GM19324 (cell line): ENCODE data around the gene GOLGA3.
"Not testable (repeated sequence)": the region's sequence is repeated elsewhere in the genome, so short reads cannot be mapped to it uniquely, and the experiment has no call there.

Experiments
- ATAC-seq: cut with Tn5 transposase; IDR thresholded peaks from one replicate; pipeline ENCODE4 v1.9.1; 2021; ENCODE audit warnings: mild to moderate bottlenecking, moderate library complexity; ENCODE audit not compliant: unreplicated experiment, low FRiP score

Gene GOLGA3

DNA sequence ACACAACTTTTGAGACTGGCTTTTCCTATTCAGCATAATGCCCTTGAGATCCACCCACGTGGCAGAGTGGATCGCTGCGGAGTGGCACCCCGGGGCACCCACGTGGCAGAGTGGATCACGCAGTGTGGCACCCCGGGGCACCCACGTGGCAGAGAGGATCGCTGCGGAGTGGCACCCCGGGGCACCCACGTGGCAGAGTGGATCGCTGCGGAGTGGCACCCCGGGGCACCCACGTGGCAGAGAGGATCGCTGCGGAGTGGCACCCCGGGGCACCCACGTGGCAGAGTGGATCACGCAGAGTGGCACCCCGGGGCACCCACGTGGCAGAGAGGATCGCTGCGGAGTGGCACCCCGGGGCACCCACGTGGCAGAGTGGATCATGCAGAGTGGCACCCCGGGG is 69.8 kb downstream of the GOLGA3 start:
- ATAC-seq = not testable (repeated sequence)

DNA sequence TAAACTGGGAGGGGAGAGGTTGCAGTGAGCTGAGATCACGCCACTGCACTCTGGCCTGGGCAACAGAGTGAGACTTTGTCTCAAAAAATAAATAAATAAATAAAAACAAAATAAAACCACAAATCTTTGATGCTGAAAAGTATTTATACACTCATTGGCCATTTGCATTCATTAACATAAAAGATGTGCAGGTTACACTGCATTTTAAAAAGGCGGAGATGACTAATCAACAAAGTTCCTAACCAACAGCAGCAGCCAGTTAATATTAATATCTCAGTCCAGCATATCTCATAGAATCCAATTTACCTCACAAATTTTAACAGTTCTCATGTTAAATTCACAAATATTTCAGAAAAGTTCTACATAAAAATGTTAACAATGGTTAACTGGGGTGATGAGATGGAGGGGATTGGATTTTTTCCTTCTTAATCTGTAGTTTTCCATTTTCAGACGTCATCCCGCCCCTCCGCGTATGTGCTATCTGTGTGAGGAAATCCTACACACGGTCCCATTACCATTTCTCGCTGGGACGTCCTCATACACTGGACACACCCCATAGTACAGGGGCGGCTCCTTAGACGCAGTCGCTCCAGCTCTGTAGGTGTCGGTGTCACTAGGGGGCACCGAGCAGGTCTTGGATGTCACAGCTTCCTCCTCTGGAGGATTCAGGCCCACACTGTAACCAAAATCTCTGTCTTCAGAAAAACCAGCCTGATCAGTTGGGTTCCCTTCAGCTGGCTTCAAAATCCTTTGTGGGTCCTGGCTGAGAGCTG is 74.3 kb downstream of the GOLGA3 start:
- ATAC-seq = no peak

DNA sequence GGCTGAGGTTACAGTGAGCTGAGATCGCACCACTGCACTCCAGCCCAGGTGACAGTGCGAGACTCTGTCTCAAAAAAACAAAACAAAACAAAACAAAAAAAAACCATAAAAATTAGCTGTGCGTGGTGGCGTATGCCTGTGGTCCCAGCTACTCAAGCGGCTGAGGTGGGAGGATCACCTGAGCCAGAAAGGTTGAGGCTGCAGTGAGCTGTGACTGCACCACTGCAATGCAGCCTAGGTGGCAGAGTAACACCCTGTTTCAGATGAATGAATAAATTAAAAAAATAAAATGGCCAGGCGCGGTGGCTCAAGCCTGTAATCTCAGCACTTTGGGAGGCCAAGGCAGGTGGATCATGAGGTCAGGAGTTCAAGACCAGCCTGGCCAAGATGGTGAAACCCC is 75.0 kb downstream of the GOLGA3 start:
- ATAC-seq = not testable (repeated sequence)

DNA sequence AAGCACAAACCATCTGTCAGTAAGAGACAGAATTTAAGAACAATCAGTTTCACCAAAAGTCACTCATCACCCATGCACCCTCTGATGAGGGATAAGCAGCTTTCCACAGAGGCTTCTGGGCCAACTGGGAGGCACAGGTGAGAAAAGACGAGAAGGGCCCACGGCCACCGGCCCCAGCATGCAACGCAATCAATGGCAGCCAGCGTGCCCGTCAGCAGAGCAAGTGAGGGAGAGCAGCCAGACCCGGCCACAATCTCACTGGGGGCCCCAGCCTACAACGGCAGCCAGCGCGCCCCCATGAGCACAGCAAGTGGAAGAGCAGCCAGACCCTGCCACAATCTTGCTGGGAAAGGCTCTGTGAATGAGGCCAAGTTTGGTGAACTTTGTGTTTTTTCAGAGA is 80.3 kb downstream of the GOLGA3 start:
- no peak for ATAC-seq

DNA sequence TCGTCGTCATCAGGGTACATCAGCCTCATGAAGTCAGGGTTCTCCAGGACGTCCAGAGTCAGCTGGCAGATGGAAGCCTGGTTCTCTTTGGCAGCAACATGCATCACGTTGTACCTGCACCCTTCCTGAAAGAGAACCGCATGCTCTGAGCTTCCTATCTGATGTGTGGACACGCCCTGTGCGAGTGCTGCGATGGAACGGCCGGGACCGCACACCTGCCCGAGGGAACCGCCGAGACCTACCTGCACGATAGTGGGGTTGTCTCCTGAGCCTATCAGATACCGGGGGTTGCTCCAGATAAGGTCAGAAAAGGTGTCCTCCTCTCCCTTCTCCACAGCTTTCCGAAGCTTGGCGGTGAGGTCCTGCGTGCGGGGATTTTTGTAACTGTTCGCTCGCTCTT is 80.8 kb downstream of the GOLGA3 start:
- no peak for ATAC-seq

DNA sequence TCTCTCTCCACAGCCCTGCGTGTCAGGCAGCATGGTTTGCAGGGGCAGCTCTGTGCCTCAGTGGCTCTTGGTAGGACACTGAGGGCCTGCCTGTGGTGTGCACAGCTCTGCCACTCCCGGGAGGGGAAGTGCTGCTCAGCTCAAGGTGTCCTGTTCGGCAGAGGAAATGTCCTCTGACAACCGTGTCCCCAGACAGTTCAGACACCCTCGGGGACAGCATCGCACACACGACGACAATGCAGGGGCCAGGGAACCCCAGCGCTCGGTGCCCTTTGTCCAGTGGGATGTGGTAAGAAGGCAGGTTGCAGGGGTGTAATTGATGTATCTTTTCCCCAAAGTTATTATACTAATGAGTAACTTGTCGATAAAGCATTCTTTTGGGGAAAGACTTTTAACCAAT is 81.3 kb downstream of the GOLGA3 start:
- ATAC-seq = no peak

DNA sequence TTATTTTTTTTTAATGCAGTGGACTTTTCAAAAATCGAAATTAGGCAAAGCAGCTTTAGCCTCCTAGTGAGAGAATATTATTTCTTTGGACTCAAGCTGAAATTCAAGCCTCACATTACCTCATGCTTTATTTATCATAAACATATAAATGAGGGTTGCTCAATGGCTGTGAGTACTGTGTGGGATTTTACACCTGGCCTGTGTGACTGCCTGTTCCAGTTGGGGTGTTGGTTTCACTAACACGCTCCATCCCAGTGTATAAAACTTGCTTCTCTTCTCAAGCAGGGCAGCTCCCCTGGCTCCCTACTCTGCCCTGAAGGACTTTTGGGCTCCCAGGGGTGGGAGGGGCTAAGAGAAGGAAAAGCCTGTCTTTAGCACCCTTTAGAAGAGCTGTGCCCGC is 82.1 kb downstream of the GOLGA3 start:
- no peak for ATAC-seq

DNA sequence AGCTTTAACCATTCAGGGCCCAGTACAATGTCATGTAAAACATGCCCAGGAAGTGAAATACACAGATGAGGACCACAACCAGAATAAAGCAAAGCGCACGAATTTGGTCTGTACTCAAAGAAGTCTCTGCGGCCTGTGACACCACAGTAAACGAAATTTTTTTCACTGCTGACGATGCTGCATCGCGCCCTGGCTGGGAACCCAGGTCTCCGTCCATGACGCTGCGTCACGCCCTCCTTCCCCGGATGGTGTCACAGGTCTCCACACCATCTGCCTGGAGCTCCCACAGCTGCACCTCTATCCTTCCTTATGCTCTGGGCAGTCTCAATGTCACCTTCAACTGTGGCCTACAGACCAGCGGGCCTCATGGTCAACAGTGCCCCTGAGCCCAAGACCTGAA is 84.8 kb downstream of the GOLGA3 start:
- ATAC-seq = no peak

DNA sequence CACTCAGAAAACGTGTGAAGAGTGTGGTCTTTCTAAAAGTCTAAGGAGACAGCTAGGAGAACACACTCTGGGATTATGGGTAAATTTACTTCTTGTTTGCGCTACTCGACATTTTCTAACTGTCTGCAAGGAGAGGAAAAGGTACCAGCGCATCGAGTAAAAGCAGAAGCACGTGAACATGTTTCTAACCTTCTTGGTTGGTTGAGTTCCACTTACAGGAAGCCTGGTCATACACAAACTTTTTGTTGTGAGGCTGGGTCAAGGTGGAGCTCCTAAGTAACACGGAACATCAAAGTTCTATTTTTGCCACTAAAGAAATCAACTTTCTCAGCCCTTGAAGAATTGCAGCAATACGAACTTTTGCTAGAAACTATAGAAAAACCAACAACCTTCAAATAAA is 87.0 kb downstream of the GOLGA3 start:
- no peak for ATAC-seq

DNA sequence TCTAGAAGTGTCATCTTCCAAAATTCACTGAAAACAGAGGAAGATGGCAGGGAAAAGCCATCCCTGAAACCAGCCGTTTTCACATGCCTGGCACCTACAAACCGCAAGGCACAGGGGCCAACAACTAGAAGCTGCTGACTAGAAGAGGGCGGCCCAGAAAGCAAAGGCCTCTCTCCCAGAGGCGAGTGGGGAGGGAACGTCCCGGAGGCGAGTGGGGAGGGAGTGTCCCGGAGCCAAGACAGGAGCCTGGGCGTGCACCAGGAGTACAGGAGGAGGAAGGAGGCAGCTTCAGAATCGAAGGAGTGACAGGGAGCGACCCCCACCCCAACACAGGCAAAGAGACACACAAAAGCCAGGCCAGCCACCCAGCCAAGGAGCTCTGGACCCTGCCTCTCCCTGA is 88.0 kb downstream of the GOLGA3 start:
- no peak for ATAC-seq

DNA sequence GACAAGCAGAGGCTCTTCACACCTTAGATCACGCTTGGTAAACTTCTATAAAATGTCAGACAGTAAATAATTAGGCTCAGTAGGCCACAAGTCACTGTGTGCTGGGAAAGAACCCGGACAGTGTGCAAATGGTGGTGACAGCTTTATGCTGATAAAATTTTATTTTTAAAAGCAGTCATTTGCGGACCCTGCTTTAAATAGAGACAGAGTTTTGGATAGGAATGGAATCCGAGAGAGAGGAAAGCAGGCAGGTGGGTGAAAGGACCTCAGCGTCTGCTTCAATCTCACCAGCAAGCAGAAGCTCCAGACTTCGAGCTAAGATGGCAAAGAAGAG is 88.4 kb downstream of the GOLGA3 start:
- no peak for ATAC-seq

DNA sequence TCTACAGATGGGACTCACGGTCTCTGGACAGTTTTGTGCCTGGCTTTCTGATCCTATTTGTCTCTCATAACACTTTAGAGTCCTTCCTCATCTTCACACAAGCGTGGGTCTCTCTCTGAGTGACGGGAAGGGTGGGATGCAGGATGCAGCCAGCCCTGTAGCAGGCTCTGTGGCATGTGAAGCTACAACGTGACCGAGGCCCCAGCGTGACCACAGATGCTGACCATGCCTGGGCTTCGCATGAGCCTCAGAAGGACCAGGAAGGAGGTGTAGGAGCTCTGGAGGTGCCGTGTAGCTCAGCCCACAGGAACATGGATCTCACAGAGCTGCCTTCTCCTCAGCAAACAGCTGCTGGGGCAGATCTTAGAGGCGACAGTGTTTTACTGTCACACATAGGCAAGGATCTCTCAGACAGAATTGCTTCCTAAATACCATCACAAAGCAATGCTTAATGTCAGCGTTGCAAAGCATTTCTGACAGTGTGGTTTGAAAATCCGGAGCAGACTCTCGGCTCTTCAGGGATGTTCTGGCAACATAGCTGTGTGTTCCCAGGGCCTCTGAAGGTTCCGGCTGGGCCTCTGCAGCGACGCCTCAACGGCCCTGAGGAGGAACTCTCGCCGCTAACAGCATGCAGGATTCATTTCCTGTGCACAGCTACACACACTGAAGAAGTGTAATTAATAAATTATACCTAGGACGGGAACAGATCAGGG is 88.9 kb downstream of the GOLGA3 start:
- no peak for ATAC-seq

DNA sequence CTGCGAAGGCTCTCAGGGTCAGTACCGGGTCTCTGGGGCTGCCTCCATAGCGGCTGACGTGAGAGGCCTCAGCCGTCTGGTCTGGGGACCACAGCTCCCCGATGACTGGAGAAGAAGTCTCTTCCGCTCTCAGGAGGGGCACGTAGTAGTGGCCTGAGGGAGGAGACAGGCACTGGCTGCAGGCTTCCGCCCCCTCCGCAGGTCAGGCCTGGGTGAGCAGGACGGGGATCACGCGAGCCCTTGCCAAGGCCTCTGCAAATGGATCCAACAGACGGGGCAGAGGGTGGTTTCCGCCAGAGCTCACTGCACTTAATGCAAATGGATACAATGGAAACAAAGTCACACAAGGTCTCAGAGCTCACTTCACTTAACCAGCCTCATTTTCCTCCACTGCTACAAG is 91.8 kb downstream of the GOLGA3 start:
- no peak for ATAC-seq

DNA sequence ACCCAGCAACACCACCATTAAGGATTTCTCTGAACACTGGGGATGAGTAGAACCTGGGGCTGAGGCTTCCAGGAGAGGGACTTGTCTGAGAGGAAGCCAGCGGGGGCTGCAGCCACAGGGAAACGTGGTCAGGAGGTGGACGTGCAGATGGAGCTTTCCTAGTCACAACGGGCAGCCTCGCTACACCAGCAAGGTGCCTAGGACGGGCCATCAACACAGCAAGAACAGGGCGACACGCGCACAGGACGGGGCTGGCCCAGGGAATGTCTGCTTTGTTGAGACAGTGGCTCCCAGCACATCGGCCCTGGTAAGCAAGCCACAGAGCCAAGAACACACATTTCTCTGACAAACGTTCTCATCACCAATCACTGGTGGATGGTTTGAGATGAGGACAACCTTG is 92.3 kb downstream of the GOLGA3 start:
- no peak for ATAC-seq

DNA sequence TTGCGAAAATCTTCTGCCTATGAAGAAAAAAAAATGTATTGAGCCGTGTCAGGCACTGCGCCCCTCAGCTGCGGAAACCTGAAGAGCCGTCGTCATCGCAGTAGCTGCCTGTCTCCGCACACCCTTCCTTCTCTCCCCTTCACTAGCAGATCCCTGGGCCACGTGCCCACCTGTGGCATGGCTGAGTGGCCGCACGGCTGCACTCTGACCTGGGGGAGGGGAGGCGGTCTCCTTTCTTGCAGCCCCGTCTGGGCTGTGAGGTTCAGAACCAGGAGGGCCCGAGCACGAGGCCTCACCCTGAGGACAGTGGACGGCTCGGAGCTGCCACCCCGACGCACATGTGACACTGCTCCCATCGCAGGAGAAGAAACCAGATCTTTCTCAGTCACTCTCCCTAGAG is 93.2 kb downstream of the GOLGA3 start:
- no peak for ATAC-seq

DNA sequence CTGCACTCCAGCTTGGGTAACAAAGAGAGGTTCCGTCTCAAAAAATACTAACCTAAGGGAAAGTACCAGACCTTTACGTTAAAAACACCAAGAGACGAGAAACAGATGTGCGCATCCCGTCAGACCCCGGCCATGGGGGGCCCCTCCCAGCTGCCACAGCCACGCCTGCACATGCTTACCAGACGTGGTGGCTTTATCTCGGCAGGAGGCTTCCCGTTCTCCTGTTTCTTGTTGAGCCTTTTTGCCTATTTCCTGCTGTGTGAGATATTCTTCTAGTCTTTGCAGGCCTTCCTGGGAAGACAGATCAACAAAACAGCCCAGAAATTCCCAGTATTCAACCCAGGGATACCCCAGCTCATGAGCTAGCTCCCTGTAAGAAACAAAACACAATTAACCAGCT is 94.5 kb downstream of the GOLGA3 start:
- no peak for ATAC-seq

DNA sequence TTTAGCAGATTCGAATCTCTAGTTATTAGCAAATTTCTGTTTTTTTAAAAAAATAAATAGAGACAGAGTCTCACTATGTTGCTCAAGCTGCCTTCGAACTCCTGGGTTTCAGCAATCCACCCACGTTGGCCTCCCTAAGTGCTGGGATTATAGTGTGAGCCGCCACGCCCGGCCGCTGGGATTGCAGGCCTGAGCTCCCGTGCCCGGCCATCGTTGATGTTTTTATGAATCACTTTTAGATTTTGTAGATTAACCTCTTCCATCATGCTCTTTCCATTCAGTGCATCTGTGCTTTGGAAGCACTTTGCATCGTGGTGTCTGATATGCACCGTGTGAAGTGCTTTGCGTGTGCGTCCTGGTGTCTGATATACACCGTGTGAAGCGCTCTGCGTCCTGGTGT is 97.1 kb downstream of the GOLGA3 start:
- no peak for ATAC-seq

DNA sequence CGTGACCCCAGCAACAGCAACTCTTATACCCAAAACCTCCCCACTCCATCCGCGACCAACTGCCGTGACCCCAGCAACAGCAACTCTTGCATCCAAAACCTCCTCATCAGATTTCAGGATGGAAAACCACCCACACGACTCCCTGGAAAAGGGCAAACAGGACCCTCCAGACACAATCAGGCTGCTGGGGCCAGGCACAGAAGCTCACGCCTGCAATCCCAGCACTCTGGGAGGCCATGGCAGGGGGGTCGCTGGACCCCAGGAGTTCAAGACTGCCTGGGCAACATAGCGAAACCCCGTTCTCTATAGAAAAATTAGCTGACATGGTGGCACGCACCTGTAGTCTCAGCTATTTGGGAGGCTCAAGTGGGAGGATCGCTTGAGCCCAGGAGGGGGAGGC is 98.3 kb downstream of the GOLGA3 start:
- no peak for ATAC-seq

DNA sequence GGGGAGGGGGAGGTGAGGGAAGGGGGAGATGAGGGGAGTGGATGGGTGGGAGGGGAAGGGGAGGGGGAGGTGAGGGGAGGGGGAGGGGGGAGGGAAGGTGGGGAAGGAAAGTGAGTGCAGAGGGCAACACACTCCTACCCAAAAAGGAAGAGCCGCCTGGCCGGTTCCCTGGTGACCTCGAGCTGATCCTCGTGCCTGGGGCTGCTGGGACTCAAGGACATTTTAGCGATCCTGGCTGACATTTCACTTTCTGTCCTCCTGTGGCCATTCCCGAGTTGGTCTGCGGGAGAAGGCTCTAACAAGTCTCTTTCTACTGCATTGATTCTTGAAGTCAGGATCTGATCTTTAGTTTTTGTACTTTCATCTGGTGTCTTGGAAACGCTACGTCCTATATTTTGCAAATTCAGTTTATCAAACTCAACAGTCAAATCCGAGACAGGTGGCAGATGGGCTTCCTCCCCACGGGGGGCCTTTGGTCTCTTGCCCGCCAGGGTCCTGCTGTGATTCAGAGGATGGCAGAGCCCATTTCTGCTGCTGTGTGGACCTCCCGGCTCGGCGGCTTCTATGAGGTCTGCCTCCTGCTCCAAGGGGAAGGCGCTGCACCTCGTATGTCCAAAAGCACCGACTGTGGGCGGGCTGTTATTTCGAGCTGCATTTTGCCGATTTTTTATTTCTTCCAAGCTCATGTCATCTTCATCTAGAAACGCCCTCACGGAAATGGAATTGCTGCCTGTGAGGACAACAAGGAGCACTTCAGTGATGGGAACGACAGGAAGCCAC is 98.9 kb downstream of the GOLGA3 start:
- no peak for ATAC-seq

DNA sequence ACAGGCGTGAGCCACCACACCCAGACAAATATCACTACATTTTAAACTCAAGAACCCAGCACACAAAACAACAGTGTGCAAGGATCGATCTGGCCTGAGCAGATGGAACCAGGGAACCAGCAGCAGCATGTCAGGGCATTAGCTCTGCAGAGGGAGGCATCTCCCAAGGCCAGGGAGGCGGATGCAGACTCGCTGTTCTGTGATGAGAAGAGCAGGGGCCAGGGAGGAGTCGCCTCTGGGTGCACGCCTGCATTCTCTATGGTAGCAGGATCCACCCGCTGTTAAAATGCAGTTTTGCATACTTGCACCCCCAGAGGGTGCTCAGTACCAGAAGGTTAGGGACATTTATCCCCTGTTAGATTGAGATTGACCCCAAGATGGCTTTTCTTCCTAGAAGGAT is 100.2 kb downstream of the GOLGA3 start:
- ATAC-seq = no peak

DNA sequence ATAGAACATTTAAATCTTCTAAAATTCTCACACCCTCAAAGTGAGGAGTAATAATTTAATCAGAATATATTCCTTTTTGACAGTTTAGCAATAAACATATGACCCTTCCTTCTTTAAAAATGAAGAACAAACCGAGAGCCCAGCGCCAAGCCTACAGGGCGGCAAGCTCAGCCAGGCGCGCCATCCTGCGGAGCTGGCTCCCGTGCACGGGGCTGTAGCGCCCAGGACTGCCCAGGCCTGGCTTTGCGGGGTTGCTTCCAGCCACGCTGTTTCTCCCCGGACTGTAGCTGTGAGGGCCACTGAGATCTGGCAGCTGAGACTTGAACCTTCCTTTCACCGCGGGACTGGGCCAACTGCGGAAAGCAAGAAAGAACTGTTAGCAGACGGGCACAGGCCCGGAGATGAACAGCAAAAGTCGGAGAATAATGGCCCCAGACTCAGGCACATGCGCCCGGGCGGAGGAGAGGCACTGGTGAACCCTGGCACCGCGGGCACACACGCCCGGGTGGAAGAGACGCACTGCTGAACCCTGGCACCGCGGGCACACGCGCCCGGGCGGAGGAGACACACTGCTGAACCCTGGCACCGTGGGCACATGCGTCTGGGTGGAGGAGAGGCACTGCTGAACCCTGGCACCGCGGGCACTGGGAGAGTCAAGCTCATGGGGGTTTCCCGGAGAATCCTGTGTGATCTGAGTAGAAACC is 101.4 kb downstream of the GOLGA3 start:
- no peak for ATAC-seq
